ENCODE data around the gene ADAP1. TPM values are rescaled to one million over a fixed set of nuclear protein-coding genes. Genes with fewer than 3 reads are reported as not detected.

The ADAP1 gene
- total RNA-seq, 1 donor from 2014 or later: 26.9 TPM

DNA sequence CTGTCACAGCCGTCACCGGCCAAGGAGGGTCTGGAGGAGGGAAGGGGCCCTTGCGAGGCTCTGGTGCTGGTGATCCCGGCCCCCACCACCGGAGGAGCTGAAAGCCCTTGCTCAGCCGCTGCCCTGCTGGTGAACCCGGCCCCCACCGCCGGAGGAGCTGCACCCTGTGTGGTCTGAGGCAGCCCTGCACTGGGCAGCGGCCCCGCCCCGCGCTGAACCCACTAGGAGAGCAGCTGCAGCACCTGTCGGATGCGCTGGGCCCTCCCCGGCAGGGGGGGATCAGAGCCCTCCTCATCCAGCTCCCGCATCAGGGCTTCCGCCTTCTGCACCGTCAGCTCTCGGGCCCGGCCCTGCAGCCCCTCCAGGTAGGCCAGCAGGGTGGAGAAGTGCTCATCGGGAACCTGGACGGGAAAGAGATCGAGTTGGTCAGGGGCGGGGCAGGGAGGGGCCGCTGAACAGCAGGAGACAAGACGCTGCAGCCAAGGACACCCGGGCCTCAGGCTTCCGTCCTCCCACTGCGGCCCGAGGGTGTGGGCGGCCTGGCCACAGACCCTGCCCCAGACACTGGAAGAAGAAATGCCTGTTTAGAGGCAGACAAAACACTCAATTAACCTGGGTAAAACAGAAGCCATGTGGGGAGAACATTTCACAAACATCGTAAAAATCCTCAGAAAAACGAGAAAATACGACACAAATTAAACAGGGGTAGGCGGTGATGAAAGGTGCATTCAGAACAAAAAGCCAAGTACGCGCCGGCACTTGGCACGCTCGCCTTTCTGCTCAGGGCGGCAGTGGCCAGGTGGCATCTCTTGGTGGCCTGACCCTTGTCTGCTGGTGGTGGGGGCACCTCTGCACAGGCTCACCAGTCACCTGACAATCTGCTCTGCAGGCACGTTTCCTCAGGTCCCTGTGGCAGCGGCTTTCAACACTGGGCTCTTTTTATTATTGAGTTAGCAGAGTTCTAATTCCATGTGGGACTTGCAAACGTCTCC lies 43.2 kb upstream of the ADAP1 start:
- TF ChIP-seq, protein P1, sequence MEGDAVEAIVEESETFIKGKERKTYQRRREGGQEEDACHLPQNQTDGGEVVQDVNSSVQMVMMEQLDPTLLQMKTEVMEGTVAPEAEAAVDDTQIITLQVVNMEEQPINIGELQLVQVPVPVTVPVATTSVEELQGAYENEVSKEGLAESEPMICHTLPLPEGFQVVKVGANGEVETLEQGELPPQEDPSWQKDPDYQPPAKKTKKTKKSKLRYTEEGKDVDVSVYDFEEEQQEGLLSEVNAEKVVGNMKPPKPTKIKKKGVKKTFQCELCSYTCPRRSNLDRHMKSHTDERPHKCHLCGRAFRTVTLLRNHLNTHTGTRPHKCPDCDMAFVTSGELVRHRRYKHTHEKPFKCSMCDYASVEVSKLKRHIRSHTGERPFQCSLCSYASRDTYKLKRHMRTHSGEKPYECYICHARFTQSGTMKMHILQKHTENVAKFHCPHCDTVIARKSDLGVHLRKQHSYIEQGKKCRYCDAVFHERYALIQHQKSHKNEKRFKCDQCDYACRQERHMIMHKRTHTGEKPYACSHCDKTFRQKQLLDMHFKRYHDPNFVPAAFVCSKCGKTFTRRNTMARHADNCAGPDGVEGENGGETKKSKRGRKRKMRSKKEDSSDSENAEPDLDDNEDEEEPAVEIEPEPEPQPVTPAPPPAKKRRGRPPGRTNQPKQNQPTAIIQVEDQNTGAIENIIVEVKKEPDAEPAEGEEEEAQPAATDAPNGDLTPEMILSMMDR (IDR thresholded peaks at IDR 0.05; ENCODE audit: insufficient read depth, low read length, severe bottlenecking): no peak
- no peaks in the 10 kb centered on the region for H3K27me3 ChIP-seq (ENCODE audit: control insufficient read depth, insufficient read depth, low read length)
- peaks cover 10% of the 10 kb centered on the region for H3K36me3 ChIP-seq (ENCODE audit: control insufficient read depth, insufficient read depth, low read length)
- H3K4me3 ChIP-seq (ENCODE audit: low read depth, low read length): no peak overlapping the region
- no peak for FAIRE-seq
- DNase-seq (ENCODE audit: low read depth): no peak

DNA sequence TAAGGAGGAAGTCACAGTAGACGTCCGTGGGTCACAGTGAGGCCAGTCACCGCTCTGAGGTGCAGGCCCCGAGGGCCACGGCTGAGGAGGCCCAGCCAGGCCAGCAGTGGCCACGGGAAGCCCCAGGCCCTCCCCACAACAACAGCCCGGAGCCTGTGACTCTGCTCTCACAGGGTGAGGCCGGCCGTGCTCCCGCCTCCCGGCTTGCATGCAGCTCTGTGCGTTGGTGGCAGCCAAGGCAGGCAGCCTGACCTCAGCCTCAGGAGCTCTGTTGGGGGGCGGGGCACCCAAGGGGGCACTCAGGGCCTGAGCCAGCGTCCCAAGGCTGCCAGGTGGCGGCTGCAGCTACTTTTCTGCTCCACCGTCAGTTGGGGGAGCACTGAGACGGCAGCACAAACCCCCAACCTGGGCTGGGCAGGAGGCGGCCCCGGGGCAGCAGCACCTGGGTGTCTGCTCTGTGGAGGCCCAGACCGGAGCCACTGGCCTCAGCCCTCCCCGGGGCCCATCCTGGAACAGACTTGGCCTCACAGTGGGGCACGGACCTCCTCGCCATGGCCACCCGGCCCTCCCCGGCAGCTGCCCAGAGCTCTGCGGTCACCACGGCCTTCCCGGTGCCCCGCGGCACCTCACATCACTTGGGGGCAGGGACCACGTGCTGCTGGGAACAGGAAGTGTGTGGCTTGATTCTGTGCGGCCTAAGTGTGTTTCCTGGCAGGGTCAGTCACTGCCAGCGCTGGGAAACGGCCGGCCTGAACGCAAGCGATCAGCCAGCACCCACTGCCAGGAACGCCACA lies 41.8 kb upstream of the ADAP1 start:
- no peak overlapping the region for H3K4me3 ChIP-seq (ENCODE audit: low read depth, low read length)
- DNase-seq (ENCODE audit: low read depth) (no peak), FAIRE-seq (no peak)
- peaks cover 10% of the 10 kb centered on the region for H3K36me3 ChIP-seq (ENCODE audit: control insufficient read depth, insufficient read depth, low read length)
- TF ChIP-seq, protein P1 (IDR thresholded peaks at IDR 0.05; ENCODE audit: insufficient read depth, low read length, severe bottlenecking): no peak
- no peaks in the 10 kb centered on the region for H3K27me3 ChIP-seq (ENCODE audit: control insufficient read depth, insufficient read depth, low read length)

DNA sequence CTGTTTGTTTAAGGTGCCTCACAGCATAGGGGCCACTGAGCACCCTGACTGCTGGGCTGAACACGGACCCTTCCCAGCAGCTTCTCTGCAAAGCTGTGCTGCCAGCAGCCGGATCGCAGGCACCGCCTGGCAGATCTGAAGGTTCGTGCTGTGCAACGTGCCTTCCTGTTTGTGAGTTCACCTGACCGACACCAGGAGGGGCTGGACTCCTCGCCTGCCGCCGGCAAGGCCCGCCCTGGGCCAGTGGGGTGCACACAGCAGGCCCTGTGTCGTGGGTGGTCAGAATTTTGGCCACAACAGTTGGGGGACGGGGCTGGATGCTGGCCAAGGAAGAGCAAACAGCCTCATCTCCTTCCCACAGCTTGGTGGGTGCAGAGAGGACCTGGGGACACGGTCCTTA lies 41.1 kb upstream of the ADAP1 start:
- Histone ChIP-seq H3K4me3 (ENCODE audit: low read depth, low read length) (no peak overlapping the region), H3K27me3 (ENCODE audit: control insufficient read depth, insufficient read depth, low read length) (no peaks in the 10 kb centered on the region), H3K36me3 (ENCODE audit: control insufficient read depth, insufficient read depth, low read length) (peaks cover 10% of the 10 kb centered on the region)
- TF ChIP-seq, protein P1 (IDR thresholded peaks at IDR 0.05; ENCODE audit: insufficient read depth, low read length, severe bottlenecking): no peak
- no peak for DNase-seq (ENCODE audit: low read depth)
- FAIRE-seq: no peak

DNA sequence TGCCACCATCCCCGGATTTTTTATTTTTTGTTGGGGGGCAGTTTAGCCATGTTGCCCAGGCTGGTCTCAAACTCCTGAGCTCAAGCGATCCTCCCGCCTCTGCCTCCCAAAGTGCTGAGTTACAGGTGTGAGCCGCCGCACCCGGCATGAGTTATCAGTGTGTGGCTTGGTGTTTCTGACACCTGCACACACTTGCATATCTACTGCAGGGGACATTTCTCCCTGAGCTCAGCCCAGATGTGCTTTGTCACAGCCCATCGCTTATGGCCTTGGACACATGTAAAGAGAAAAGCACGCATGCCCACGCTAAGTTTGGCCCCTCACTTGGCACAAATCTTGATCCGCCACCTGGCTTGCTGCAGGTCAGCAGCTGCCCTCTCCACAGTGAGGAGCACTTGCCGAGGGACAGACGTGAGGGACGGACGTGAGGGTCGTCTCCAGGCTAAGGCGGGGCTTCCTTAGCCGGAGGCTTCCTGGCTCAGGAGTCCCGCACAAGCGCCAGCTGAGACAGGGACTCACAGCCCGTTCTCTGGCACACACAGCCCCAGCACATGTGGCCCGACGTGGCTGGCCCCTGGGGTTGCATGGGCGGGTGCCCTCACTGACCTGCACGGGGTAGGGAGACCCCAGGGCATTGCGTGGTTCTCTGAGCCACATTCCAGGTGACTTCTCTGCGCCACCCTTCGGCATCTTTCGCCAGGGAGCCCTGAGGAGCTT lies 40.3 kb upstream of the ADAP1 start:
- no peaks in the 10 kb centered on the region for H3K27me3 ChIP-seq (ENCODE audit: control insufficient read depth, insufficient read depth, low read length)
- TF ChIP-seq, protein P1 (IDR thresholded peaks at IDR 0.05; ENCODE audit: insufficient read depth, low read length, severe bottlenecking): no peak
- DNase-seq (ENCODE audit: low read depth) (no peak), FAIRE-seq (no peak)
- no peak overlapping the region for H3K4me3 ChIP-seq (ENCODE audit: low read depth, low read length)
- peaks cover 8% of the 10 kb centered on the region for H3K36me3 ChIP-seq (ENCODE audit: control insufficient read depth, insufficient read depth, low read length)

DNA sequence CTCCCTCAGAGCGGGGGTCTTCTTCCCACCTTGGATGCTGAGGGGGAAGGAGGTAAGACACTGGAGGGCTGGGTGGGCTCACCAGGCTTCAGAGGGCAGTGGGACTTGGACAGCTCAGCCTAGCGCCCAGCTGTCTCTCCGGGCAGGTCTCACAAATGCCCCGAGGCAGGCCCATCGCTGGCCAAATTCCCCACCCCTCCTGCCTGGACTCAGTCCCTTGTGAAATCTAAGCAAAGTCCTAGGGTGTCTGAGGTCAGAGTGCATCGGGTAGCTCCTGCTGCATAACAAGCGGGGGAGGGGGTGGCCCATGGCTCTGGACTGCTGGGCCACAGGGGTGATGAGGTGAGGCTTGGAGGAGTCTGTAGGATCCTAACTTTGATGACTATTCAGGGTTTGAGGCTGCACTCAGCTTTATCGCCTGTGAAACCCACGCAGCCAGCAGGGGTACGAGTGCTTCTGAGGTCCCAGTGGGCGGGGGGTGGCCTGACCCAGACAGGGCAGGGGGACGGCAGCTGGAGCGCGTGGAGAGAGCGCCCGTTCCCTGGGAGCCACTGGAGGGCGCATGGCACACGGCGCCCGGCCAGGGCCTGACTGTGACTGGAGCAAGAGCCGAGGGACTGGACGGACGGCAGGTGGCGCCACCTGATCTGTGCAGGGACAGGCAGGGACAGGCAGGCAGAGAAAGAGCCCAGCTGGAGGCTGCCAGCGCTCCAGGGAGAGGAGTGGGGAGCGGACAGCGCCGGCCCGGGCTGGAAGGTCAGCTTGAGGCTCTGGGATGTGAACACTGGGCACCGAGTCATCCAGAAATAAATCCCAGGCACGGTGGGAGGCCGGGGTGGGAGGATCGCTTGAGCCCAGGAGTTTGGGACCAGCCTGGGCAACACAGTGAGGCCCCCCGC lies 38.5 kb upstream of the ADAP1 start:
- FAIRE-seq: no peak
- TF ChIP-seq, protein P1 (IDR thresholded peaks at IDR 0.05; ENCODE audit: insufficient read depth, low read length, severe bottlenecking): peak; percentile 100
- Histone ChIP-seq H3K36me3 (ENCODE audit: control insufficient read depth, insufficient read depth, low read length) (peaks cover 2% of the 10 kb centered on the region), H3K27me3 (ENCODE audit: control insufficient read depth, insufficient read depth, low read length) (no peaks in the 10 kb centered on the region), H3K4me3 (ENCODE audit: low read depth, low read length) (no peak overlapping the region)
- peak; percentile 79 for DNase-seq (ENCODE audit: low read depth)
